Skin of body (tissue), 2 donors: ENCODE results near the gene FBH1. TPM values are rescaled to one million over a fixed set of nuclear protein-coding genes. Genes with fewer than 3 reads are reported as not detected.
A peak's percentile ranks its signal among the peaks of the same experiment; 100 is the strongest.
"Not testable (repeated sequence)": the region's sequence is repeated elsewhere in the genome, so short reads cannot be mapped to it uniquely, and the experiment has no call there.

Experiments
- DNase-seq: peaks from one replicate; lab custom pipeline; 2025; lab: John Stamatoyannopoulos, UW
- total RNA-seq: library from RNA; depleted of rRNA; stranded (reverse); fragments of >200 nt; gene quantifications from one replicate; pipeline ENCODE4 v1.2.3, GENCODE V29; 2014

The FBH1 gene
- 56.4 TPM for total RNA-seq

- DNase-seq, result peak; percentile 97
Measured at GRCh38 chr10:5889624-5890451, at the start of gene FBH1, which contains the start of gene ANKRD16. Gene FBH1 (plus strand): TSS chr10:5890243. CDS start chr10:5890346, 103 bp downstream. Gene ANKRD16 (minus strand): TSS chr10:5889893. CDS start chr10:5889354, 539 bp downstream.

DNA sequence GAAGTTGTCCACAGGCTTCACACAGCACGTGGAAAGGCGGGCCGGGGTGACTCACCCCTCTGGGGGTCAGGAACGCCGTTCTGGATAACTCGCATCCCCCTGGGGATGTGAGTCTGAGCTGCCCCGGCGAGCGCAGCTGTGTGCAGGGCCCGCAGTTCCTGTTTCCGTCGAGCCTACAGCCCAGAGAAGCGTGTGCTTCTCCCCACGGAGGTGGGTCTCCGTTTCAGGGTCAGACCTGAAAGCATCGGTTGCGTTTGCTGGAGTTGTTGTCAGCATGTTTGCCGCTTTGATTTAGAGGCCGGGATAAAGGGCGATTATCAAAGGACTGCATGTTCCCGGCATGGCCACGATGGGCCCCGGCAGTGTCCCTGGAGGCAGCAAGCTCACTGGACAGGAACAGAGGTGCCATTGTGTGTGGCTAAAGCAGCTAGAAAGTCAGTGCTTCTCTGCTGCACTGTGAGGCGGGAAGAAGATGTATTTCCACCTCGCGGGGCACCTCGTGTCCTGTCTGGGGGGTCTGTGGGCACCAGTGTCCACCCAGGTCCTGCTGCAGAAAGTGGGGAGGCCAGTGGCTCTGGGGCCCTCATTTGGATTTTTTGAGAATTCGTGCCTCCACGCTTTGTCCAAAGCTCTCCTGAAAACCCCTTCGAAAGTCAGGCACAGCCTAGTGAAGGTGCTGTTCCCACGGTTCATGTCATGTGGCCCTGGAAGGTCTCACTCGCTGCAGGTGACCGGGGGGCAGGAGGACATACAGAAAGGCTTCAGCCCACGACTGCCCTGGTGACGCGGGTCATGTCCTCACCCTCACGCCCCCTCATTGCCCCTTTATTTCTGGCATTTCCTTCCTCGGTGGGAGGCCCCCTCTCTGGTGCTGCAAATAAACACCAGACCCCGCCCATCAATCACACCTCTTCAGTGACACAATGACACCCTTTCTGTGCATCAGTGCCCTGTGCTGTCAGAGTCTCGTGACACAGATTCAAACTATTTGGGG lies 49.4 kb upstream of the FBH1 start:
- no peak for DNase-seq

DNA sequence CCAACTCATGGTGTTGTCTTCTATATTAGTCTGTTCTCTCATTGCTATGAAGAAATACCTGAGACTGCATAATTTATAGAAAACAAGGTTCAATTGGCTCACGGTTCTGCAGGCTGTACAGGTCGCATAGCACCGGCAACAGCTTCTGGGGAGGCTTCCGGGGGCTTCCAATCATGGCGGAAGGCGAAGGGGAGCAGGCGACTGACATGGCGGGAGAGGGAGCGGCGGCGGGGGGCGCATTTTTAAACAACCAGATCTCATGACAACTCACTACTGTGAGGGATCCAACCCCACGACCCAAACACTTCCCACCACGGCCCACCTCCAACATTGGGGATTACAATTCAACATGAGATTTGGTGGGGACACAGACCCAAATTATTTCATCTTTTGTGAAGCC lies 48.1 kb upstream of the FBH1 start:
- no peak for DNase-seq

GRCh38 chr10:5843686-5844344 lies 46.2 kb upstream of the FBH1 start:
- DNase-seq, result no peak

GRCh38 chr10:5844345-5845055 lies 45.5 kb upstream of the FBH1 start:
- no peak for DNase-seq

DNA sequence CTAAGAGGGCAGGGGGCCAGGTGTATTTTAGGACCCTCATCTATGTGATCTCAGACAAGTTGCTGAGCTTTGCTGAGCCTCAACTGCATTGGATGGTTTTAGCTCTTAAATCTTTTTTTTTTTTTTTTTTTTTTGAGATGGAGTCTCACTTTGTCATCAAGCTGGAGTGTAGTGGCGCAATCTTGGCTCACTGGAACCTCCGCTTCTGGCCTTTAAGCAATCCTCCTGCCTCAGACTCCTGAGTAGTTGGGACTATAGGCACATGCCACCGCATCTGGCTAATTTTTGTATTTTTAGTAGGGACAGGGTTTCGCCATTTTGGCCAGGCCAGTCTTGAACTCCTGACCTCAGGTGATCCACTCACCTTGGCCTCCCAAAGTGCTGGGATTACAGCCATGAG lies 43.4 kb upstream of the FBH1 start:
- not testable (repeated sequence) for DNase-seq

DNA sequence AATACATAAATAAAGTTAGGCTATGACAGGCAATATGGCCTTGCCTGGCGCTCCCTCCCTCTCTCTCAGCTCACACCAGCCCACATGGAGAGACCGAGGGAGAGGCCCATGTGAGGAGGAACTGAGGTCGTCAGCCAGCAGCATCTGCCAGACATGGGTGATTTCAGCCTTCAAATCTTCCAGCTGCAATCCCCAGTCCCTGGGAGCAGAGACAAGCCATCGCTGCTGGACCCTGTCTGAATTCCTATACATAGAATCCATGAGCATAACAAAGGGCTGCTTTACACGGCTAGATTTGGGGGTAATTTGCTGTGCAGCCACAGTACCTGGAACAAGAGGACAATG lies 35.9 kb upstream of the FBH1 start:
- peak; percentile 68 for DNase-seq

- DNase-seq, result no peak
Measured at GRCh38 chr10:5855979-5856700, 33.9 kb upstream of the FBH1 start.

DNA sequence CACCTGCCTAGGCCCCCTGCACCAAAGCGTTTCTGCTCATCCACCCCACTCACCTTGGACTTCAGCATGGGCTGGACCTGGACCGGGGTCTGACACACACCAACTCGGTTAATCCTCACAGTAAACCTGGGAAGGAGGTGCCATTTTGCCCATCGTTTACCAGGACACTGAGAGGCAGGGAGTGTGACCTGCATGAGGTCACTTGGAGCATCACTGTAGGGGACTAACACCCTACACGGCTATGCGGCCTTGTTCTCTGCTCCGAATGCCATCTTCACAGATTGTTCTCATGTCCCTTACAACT lies 33.4 kb upstream of the FBH1 start:
- no peak for DNase-seq

- no peak for DNase-seq
Measured at GRCh38 chr10:5858811-5859210, 31.2 kb upstream of the FBH1 start.

- no peak for DNase-seq
Measured at GRCh38 chr10:5860066-5860465, 30.0 kb upstream of the FBH1 start.

- DNase-seq, result no peak
Measured at GRCh38 chr10:5862360-5862961, 27.6 kb upstream of the FBH1 start.

DNA sequence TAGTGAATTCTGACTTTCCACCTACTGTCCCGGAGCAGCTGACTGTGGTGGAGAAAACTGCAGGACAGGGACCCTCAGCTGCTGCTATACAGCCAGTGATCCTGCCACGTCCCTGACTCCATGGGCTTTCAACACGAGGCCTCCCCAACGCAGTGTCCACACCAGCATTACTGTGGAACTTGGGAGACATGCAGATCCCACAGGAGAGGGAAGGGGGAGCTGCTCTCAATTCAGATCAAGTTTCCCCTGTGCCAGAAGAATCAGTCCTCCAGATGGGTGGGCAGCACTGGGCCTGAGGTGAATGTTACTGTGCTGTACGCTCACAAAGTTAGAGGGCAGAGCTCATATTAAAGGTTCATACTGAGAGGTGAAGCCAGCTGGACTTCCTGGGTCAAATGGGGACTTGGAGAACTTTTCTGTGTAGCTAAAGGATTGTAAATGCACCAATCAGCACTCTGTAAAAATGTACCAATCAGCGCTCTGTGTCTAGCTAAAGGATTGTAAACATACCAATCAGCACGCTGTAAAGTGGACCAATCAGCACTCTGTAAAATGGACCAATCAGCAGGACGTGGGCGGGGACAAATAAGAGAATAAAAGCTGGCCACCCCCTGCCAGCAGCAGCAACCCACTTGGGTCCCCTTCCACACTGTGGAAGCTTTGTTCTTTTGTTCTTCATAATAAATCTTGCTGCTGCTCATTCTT lies 26.9 kb upstream of the FBH1 start:
- not testable (repeated sequence) for DNase-seq

DNA sequence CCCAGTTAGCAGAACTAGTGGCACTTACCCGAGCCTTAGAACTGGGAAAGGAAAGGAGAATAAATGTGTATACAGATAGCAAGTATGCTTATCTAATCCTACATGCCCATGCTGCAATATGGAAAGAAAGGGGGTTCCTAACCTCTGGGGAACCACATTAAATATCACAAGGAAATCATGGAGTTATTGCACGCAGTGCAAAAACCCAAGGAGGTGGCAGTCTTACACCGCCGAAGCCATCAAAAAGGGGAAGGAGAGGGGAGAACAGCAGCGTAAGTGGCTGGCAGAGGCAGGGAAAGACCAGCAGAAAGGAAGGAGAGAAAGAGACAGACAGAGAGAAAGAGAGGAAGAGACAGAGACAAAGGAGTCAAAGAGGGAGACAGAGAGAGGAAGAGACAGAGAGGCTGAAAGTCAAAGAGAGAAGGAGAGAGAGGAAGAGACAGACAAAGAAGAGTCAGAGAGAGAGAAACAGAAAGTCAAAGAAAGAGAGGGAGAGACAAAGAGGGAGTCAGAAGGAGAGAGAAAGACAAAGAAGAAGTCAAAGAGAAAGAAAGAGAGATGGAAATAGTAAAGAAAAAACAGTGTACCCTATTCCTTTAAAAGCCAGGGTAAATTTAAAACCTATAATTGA lies 23.5 kb upstream of the FBH1 start:
- DNase-seq, result not testable (repeated sequence)

- not testable (repeated sequence) for DNase-seq
Measured at GRCh38 chr10:5867091-5867615, 22.9 kb upstream of the FBH1 start.

GRCh38 chr10:5868383-5868782 lies 21.7 kb upstream of the FBH1 start:
- not testable (repeated sequence) for DNase-seq

DNA sequence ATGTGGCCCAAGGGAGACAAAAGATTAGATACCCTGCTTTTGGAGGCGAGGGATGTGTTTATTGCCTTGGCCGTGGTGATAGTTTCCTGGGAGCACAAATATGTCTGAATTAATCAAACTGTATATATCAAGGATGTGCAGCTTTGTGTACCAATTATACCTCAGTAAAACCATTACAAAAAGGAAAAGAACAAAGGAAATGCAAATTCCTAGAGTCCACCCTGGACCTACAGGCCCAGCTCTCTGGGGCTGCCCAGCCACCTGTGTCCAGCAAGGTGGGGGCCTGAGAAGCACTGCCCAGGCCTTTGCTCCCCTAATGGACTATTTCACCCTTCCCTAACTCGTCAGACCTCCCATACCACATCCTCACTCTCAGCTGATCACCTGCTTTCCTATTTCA lies 20.9 kb upstream of the FBH1 start:
- DNase-seq, result no peak

GRCh38 chr10:5871596-5871995 lies 18.4 kb upstream of the FBH1 start:
- DNase-seq, result no peak

DNA sequence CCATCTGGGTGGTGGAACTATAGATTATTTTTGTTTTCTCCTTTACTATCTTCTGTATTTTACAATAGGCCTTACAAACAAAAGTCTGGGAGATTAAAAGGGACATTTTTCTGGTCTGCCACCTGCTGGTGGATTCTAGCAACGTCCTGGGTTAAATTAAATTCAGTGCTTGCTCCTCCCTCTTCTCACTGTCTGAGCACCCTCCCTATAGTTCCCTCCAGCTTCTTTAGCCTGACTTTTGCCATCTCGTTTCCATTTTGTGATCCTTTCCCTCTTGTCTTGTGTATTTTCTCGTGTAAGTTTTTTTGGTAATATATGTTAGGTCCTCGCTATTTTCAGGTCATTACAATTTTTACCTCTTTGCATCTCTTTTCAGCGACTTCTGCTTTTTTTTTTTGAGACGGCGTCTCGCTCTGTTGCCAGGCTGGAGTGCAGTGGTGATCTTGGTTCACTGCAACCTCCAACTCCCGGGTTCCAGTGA lies 16.5 kb upstream of the FBH1 start:
- DNase-seq, result peak; percentile 74
